Left ventricle myocardium superior (tissue), 1 donor: Measurements from ENCODE around the gene HOXD9. TPM values are rescaled to one million over a fixed set of nuclear protein-coding genes. Genes with fewer than 3 reads are reported as not detected.

Experiments used
- ATAC-seq: fragments of 200-7000 bp; cut with Tn5 transposase; one replicate; pipeline ENCODE4 v1.9.1; 2020; ENCODE audit warnings: mild to moderate bottlenecking, moderate library complexity
- DNase-seq: peaks from one replicate; pipeline ENCODE4 v3.0.0-alpha.2; 2020
- intact Hi-C: fragments of 100-400 bp; cut with micrococcal nuclease; formaldehyde crosslinking; loops from one replicate; pipeline ENCODE4 v1.11.0; 2022
- microRNA-seq: library from miRNA; unstranded; fragments of <30 nt; microRNA quantifications from one replicate; pipeline ENCODE4 v1.2.0, GENCODE V29; 2020; ENCODE audit warnings: borderline number of aligned reads
- total RNA-seq: library from RNA; stranded (reverse); fragmentation: NEBNext Ultra II Directional; extraction: Animal tissue kit (Norgen Biotek cat#: 25700); gene quantifications from one replicate; pipeline ENCODE4 v1.2.1, GENCODE V29; 2021
- donor health status: DM: no; HTN: yes; CAD: no; lungs with severe emphysema.

The HOXD9 gene
- total RNA-seq, 1 donor from 2014 or later: not detected

GRCh38 chr2:176171351-176172006, 49.0 kb downstream of the HOXD9 start:
- intact Hi-C loops: no loop called here
- DNase-seq (no peak), ATAC-seq (no peak)

GRCh38 chr2:176172007-176172894, 49.7 kb downstream of the HOXD9 start:
- DNase-seq (no peak), ATAC-seq (no peak)
- intact Hi-C loops: no loop called here

- intact Hi-C loops: no loop called here
Observed at GRCh38 chr2:176172895-176173566, 50.5 kb downstream of the HOXD9 start.

GRCh38 chr2:176173567-176174381, 51.3 kb downstream of the HOXD9 start:
- DNase-seq (no peak), ATAC-seq (no peak)
- intact Hi-C loops: no loop called here

More at GRCh38 chr2:176172895-176173566, 50.5 kb downstream of the HOXD9 start:
- DNase-seq (no peak), ATAC-seq (no peak)

GRCh38 chr2:176174382-176174823, 51.9 kb downstream of the HOXD9 start:
- DNase-seq (no peak), ATAC-seq (no peak)
- intact Hi-C loops: no loop called here

Small RNA genes within 50 kb of the gene (microRNA-seq; reads per million reads assigned to microRNA genes)
- 1,703 reads per million, percentile 83 among the genes with 10 or more reads in this experiment for gene MIR10B

Other genes with a start within 250 kb of the HOXD9 start
- 37.2 TPM for gene LNPK, start 120.5 kb upstream of the HOXD9 start, total RNA-seq
- not detected for gene EVX2, start 38.8 kb upstream of the HOXD9 start, total RNA-seq
- not detected for gene HOXD13, start 30.0 kb upstream of the HOXD9 start, total RNA-seq
- not detected for gene HOXD12, start 22.9 kb upstream of the HOXD9 start, total RNA-seq
- gene HOXD11, start 15.4 kb upstream of the HOXD9 start, total RNA-seq: not detected
- not detected for gene HOXD10, start 5.9 kb upstream of the HOXD9 start, total RNA-seq
- gene HOXD8, start 7.0 kb downstream of the HOXD9 start, total RNA-seq: 0.92 TPM
- gene HOXD4, start 28.8 kb downstream of the HOXD9 start, total RNA-seq: 0.22 TPM
- gene HOXD3, start 34.6 kb downstream of the HOXD9 start, total RNA-seq: 0.27 TPM
- gene HOXD1, start 65.9 kb downstream of the HOXD9 start, total RNA-seq: not detected
- 55.4 TPM for gene MTX2, start 146.7 kb downstream of the HOXD9 start, total RNA-seq